GM13977 (cell line): ENCODE results near the gene BBC3.
"Not testable (repeated sequence)": the region's sequence is repeated elsewhere in the genome, so short reads cannot be mapped to it uniquely, and the experiment has no call there.

Experiments
- DNase-seq: peaks from one replicate; pipeline ENCODE4 v3.0.0; 2012; ENCODE audit warnings: low spot score
- in situ Hi-C: fragments of 300-500 bp; cut with MboI; formaldehyde crosslinking; loops from one replicate; pipeline ENCODE4 v1.12.0; 2022; ENCODE audit warnings: low sequenced_read_pairs, low pct_unique_long_range_greater_than_20kb, mixed read lengths, inconsistent platforms; ENCODE audit not compliant: unreplicated experiment
- TF ChIP-seq, protein P1 (sequence below): IDR thresholded peaks from 2 replicates; pipeline ENCODE4 v1.5.1; 2012; ENCODE audit warnings: mild to moderate bottlenecking, control low read depth; ENCODE audit not compliant: insufficient read depth; ENCODE audit errors: extremely low read depth, missing control alignments

BBC3 gene

DNA sequence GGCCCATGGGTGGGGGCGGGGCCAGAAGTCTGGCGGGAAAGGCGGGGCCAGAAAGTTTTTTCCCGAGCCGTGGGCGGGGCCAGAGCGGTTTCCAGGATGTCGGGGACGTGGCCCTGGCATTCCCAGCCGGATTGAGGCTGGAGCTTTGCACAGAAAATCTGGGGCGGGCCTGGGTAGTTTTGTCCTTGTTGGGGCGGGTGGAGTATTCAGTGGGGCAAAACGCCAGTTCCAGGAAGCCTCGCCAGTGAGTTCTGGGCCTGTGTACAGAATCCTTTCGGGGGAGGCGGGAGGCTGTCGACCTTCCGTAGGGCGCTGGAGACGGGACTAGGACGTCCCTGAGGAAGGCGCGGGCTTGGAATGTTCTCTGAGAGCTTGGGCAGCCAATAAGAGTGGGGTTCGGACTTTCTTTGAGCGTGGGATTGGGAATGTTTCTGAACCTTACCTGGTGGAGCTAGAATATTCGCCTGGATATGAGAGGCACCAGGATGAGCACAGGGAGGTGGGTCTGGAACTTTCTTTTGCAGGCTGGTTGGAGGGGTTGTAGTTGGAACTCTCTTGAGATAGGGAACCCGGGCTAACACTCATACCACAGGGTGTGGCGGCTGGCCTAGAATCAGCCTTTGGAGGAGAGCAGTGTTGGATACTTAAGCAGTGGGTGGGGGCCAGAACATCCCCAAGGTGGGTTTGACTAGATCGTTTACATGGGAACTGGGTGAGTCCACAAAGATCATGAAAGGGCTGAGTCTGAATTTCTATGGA is 26.6 kb upstream of the BBC3 start:
- no peak for DNase-seq
- in situ Hi-C loops: no loop called here

DNA sequence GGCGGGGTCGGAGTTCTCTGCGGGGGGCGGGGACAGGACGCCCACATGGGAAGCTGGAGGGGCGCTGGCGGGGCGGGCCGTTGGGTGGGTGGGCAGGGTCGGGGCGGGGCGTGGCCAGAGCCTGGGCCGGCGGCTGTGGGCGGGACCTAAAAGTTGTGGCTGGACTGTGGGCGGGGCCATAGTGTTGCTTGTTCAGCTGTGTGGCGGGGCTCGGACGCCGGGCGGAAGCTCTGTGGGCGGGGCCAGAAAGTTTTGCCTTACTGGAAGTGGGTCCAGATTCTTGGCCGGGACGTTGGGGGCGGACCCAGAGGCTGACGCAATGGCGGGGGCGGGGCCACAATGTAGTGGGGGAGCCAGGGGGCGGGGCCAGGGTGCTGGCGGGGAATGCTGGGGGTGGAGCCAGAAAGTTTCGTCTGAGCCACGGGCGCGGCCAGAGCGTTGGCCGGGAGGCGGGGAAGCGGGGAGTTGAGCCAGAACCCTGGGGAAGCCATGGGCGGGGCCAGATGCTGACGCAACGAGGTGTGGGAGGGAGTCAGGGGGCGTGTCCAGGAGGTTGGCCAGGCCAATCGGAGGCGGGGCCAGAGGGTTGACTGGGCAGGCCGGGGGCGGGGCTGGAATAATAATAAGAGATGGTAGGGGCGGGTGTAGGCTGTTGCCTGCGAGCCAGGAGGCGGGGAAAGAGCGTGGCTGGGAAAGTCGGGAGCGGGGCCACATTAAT is 25.9 kb upstream of the BBC3 start:
- TF ChIP-seq, protein P1, sequence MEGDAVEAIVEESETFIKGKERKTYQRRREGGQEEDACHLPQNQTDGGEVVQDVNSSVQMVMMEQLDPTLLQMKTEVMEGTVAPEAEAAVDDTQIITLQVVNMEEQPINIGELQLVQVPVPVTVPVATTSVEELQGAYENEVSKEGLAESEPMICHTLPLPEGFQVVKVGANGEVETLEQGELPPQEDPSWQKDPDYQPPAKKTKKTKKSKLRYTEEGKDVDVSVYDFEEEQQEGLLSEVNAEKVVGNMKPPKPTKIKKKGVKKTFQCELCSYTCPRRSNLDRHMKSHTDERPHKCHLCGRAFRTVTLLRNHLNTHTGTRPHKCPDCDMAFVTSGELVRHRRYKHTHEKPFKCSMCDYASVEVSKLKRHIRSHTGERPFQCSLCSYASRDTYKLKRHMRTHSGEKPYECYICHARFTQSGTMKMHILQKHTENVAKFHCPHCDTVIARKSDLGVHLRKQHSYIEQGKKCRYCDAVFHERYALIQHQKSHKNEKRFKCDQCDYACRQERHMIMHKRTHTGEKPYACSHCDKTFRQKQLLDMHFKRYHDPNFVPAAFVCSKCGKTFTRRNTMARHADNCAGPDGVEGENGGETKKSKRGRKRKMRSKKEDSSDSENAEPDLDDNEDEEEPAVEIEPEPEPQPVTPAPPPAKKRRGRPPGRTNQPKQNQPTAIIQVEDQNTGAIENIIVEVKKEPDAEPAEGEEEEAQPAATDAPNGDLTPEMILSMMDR: no peak
- DNase-seq: peak; percentile 100
- in situ Hi-C loops: no loop called here

More for the DNA sequence above, 26.6 kb upstream of the BBC3 start:
- TF ChIP-seq, protein P1: no peak

GRCh38 chr19:47255879-47256692 is 25.1 kb upstream of the BBC3 start, which contains the start of gene CCDC9:
CCDC9 (plus strand) TSS chr19:47256525; CDS start chr19:47258401, 1,876 bp downstream.
- TF ChIP-seq, protein P1: no peak
- DNase-seq: no peak
- in situ Hi-C loops: no loop called here

GRCh38 chr19:47253970-47254369 is 23.0 kb upstream of the BBC3 start:
- no peak for DNase-seq
- in situ Hi-C loops: no loop called here
- TF ChIP-seq, protein P1: no peak

GRCh38 chr19:47253467-47253881 is 22.5 kb upstream of the BBC3 start:
- DNase-seq: no peak
- TF ChIP-seq, protein P1: no peak
- in situ Hi-C loops: no loop called here

DNA sequence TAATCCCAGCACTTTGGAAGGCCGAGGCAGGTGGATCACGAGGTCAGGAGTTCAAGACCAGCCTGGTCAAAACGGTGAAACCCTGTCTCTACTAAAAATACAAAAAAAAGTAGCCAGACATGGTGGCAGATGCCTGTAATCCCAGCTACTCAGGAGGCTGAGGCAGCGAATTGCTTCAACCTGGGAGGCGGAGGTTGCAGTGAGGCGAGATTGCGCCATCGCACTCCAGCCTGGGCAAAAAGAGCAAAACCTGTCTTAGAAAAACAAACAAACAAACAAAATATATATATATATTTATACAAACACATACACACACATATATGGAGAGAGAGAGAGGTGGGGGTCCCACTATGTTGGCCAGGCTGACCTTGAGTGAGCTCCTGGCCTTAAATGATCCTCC is 22.0 kb upstream of the BBC3 start:
- in situ Hi-C loops, DNase-seq: not testable (repeated sequence)
